HT-29 (cell line): ENCODE measurements around the gene KCNF1. TPM values are rescaled to one million over a fixed set of nuclear protein-coding genes. Genes with fewer than 3 reads are reported as not detected.

Source experiments
- DNase-seq: peaks from one replicate; pipeline ENCODE4 v3.0.0-alpha.2; 2015; ENCODE audit warnings: low spot score
- total RNA-seq: library from RNA; depleted of rRNA; stranded (reverse); fragments of >200 nt; shearing (Covaris generic); gene quantifications from 2 replicates; pipeline ENCODE4 v1.2.3, GENCODE V29; 2014; rRNA removed

Gene KCNF1, protein sequence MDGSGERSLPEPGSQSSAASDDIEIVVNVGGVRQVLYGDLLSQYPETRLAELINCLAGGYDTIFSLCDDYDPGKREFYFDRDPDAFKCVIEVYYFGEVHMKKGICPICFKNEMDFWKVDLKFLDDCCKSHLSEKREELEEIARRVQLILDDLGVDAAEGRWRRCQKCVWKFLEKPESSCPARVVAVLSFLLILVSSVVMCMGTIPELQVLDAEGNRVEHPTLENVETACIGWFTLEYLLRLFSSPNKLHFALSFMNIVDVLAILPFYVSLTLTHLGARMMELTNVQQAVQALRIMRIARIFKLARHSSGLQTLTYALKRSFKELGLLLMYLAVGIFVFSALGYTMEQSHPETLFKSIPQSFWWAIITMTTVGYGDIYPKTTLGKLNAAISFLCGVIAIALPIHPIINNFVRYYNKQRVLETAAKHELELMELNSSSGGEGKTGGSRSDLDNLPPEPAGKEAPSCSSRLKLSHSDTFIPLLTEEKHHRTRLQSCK
- 0.66 and 0.94 TPM in 2 replicates for total RNA-seq

DNA sequence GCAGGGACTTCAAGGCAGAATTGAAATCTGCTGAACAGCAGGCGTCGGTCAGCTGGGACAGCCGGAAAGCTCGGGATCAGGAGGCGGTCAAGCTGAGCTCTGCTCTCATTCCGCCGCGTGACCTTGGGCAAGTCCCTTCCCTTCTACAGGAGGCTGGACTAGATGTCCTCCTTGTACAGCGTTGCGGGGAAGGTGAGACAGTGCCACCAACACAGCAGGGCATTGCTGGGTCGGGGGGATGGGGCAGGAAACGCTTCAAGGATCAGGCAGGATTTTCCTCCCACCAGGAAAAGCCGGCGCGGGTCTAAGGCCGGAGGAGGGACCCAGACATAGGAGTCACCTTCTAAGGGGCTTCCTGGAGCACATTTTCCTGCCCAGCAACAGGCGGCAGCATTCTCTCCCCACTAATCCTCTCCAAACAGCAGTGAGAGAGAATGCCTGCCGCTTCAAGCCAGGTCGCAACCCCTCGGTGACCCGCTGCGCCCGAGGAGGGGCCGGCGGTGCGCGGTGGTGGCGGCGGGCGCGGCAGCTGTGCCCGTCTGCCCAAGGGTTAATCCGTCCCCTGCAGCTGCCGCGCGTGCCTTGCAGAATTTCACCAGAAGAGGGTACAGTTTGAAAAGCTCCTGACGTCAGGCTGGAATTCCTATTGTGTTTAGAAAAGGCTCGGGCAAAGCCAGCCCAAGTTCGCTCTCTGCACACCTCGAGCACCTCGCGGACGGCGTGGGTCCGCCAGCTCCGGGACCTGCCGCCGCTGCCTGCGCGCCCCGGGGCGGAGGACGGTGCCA lies at the start of gene KCNF1:
TSS of gene KCNF1 (plus strand) at position 644 of the 785 bp plus-strand sequence. CDS start 493 bp downstream, outside the sequence.
- peak; percentile 55 for DNase-seq

DNA sequence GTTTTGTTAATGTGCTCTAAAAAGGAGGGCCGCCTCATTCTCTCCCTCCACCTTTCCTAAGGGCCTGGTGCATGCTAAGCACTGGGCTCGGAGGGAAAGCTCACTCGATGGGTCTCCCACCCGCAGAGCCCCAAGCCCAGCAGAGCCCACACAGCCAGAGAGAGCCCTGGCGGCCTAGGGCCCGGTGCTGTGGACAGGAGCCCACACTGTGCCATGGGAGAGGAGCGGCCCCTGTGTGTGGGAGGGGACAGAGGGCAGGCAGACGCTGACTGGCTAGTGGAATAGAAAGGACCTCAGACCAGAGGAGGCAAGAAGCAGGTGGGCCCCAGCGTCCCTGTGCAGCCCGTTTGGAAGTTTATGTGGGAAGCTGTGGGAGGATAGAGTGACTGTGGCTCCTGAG lies 49.4 kb upstream of the KCNF1 start:
- DNase-seq: no peak

DNA sequence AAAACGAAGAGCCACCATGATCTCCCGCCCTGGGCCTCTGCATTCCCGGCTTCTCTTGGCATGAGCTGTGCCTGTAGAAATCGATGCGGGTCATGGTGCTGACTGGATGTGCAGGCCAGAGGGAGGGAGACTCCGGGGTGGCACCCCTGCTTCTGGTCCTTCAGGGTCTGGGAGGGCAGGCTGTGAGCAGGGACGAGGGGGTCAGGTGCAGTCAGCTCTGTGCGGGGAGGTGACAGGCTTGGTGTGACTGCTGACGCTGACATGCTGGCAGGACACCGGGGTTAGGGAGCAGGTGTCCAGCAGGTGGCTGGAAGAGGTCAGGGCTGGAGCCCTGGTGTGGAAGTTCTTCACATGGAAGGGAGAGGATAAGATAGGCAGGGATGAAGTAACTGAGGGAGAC lies 48.7 kb upstream of the KCNF1 start:
- no peak for DNase-seq

DNA sequence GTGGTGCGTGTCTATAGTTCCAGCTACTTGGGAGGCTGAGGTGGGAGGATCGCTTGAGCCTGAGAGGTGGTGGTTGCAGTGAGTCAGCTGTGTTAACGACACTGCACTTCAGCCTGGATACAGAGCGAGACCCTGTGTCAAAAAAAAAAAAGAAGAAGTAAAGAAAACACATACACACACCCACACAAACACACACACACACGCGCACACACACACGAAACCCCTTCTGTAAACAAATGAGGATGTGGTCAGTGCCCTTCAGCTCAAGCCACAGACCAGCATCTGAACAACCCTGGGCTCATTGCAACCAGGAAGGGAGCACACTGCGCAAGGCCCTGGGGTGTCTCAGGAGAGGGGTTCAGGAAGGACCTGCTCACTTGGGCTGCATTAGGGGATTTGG lies 47.9 kb upstream of the KCNF1 start:
- no peak for DNase-seq

DNA sequence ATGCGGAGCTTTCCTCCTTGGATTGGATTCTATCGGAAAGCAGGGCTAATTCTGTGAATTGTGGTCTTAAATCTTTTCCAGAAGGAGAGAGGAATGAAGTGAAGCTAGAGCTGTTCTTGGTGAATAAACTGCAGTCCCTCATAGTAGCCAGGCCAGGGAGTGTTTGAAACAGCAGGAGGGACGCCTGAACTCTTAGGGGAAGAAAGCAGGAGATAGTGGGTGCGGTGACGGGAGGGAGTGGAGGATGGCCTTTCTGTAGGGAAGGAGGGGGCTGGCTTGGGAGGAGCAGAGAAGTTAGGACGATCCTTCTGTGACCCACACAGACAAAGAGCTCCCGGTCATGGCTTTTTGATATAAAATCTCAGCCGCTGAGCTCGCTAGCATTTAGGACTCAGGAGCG lies 47.5 kb upstream of the KCNF1 start:
- no peak for DNase-seq

DNA sequence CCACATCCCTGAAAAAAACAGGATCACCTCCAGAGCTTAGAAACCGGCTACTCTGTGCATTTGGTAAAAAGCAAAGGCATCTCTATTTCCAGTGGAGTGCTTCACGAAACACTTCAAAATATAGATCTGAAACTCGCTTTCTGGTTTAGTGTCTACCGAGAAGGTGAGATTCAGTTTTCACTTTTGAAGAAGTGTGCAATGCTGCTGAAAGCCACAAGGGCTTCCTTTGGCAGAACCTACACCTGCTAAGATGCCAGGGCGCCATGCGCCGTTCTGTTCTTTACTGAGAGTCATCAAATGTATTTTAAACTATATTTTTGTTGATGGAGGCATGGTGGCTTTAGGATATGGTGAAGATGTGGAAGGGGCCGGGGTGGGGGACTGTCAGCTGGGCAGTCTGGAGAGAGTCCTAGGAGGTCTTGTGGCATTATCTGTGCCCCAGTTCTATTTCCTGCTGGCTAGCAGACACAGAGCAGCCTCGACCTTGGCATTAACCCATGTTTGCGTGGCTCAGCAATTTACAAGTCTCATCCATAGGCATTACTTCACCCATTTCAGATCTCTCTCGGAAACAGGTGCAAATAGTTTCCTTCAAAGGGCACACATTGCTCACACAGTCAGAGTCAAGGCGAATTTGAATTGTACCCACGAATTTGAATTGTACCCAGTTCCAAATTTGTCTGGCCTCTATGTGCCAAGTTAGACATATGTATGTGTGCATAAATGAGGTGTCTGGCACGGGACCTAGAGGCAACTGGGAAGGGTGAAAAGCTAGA lies 46.7 kb upstream of the KCNF1 start:
- no peak for DNase-seq

DNA sequence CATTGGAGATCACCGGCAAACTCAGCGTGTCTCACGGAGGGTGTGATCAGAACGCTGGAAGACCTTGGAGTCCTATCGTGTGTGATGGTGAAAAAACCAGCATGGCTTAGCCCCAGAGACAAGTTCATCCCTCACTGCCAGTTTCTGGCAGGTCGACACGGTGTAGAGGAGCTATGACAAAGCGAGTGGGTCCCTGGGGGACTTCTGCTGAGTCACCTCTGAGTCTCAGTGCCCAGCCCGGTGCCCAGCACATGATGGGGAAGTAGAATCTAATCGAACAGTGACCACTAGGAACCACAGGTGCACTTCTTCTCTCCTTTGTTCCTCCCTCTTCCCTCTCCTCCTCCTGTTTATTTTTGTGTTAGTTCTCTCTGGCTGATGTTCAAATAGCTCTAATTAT lies 45.9 kb upstream of the KCNF1 start:
- no peak for DNase-seq

DNA sequence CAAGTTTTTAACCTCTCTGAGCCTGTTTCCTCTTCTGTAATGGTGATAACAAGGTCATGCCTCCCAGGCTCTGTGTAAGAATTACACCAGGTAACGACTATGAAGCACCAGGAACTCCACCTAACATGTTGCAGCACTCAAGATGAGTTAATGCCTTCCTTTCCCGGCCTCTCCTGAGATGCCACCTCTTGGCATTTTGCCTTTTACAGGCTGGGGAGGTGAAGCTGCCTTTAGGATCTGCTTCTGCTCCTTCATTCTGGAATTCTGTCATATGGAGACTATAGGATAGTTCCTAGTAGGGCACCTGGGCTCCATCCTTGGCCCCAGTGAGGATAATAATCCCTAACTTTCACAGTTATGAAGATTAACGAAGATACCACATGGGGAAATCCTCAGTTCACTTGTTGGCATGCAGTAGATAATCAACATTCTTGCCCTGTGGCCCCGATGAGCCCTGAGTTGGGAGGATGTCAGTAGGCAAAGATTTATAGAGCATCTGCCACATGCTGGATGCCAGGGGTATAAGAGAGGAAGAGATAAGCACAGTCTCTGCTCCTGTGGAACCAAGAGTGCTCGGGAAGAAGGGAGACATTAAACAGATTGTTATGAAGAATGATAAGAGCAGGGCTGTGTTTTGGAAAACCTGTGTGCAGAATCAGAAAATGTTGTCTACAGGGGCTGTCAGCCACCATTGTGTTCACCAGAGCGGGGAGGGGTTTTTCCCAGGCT lies 43.9 kb upstream of the KCNF1 start:
- DNase-seq: no peak

DNA sequence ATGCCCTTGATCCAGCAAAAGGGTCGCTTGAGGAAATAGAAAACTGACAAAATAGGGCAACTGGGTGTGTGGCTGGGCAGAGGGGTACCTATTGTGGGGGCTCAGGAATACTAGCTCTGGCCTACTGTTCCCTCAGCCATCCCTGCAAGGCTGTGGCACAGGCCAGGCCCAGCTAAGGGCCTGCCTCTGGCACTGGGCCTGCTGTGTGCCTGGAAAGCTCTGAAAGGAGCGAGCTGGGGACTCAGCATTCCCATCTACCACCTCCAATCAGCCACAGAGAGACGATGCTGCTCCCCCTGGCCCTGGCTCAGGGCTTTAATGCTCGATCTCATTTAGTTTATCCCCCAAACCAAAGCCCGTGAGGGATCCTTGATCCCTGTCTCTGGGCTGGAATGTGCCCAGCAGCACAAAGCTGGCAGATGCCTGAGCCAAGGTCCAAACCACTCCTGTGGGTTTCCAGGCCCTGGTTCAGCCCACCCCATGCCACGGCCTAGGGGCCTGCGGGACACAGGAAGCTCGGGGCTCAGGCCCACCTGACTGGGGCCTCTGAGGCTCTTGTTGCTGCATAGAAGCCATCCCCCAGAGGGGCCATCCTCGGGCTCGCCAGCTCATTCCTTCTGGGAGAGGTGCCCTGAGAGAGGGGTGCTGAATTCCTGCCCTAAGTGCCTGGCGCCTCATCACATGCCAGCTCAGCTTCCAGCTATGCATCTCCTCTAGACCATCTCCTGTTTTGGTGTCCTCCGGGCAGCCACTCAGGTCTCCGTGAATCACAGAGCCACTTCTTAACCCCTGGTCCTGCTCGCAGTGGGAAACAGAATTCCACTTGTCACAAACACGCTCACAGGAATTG lies 43.0 kb upstream of the KCNF1 start:
- no peak for DNase-seq

DNA sequence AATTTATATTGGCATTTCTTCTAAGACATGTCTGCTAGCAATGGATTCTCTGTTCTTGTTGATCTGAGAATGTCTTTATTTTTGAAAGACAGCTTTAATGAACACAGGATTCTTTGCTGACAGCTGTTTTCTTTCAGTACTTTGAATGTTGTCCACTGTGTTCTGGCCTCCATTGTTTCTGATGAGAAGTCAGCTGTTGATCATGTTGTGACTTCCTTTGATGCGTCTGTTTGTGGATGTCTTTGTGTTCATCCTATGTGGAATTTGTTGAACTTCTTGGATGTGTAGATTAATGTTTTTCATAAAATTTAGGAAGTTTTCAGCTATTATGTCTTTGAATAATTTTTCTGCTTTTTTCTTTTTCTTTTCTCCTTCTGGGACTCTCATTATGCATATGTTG lies 39.8 kb upstream of the KCNF1 start:
- DNase-seq: no peak

DNA sequence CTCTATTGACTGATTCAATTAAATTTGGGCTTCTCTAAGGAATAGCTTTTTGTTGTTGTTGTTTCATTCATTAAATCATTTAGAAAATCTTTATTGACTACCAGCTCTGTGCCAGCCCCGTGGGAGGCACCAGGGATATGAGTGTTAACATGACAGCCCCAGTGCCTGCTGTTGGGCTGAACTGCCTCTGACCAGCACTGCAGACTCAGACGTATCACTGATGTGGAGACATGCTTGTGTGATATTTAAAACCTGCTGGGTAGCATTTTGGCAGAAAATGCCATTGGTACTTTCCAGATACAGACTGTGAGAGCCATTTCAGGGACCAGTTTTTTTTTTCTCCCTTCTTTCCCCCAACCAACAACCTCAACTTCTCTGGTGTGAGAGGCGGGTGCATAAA lies 38.6 kb upstream of the KCNF1 start:
- no peak for DNase-seq

DNA sequence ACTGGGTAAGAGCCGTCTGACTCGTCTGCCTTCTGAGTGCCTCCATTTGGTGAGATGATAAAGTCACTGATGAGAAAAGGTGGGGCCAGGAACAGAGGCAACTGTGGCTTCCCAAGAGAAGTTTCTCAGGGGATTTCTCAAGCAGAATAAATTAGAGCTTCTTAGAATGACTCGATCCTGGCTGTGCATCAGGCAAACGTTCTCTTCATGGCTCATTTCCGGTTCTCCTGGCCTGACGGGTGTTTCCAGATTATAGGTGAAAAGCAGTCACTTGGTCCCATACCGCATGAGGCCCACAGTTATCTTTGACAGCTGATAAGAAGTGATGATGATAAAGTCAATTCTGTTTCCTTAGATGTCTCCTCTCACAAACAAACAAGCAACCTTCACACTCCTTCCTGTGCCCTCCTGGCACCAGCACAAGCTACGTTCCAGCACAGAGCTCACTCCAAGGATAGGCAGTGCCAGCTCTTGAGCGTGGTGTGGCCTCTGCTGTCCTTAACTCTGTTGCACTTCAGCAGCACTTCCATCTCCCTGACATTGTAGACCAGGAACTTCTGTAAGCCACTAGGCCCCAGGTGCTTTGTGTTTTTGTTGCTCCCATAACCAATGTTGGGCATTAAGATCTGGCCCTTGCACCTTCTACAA lies 37.8 kb upstream of the KCNF1 start:
- peak; percentile 31 for DNase-seq

DNA sequence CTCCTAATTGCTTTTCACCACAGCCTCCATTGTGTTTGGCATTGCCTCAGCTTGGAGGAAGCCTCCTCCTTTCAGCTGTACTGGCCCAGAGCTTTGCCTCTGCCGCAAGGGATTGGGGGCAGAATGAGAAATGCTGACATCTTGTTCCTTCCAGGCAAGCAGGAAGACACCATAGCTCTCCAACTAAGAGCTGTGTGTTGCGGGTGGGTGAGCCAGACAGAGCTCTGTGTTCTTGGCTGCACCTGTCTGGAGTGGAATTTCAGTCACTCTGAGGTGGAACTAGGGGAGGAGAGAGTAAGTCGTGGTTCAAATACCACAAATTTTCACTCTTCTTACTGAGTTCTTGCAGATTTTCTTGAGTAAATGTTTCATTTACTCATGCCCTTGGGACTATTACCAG lies 36.6 kb upstream of the KCNF1 start:
- DNase-seq: no peak

DNA sequence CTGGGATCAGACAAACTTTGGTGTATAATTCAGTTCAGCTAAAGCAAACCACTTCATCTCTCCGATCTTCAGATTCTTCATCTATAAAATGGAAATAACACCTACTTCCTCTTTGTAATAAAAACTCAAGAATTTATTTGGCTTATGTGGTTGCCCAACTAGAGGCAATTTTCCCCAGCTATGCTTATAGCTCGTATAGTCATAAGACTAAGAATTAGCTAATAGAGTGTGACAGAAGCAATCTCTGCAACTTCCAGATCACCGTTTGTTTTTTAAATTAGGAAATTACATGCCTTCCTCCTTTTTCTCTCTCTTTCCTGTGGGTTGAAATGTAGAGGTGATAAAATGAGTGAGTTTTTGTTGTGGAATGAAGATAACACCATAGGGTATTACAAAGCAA lies 35.3 kb upstream of the KCNF1 start:
- DNase-seq: peak; percentile 67

DNA sequence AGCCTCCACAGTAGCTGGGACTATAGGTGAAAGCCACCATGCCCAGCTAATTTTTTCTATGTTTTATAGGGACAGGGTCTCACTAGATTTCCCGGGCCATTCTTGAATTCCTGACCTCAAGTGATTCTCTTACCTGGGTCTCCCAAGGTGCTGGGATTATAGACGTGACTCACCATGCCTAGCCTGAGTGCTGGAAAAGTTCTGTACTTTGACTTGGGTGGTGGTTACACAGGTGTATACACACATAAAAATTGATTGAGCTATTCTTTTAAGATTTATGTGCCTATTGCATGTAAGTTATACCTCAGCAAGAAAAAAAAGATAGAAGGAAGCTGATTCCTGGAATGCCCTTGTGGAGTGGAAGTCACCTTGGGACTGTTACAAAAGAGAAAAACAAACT lies 34.8 kb upstream of the KCNF1 start:
- peak; percentile 88 for DNase-seq

DNA sequence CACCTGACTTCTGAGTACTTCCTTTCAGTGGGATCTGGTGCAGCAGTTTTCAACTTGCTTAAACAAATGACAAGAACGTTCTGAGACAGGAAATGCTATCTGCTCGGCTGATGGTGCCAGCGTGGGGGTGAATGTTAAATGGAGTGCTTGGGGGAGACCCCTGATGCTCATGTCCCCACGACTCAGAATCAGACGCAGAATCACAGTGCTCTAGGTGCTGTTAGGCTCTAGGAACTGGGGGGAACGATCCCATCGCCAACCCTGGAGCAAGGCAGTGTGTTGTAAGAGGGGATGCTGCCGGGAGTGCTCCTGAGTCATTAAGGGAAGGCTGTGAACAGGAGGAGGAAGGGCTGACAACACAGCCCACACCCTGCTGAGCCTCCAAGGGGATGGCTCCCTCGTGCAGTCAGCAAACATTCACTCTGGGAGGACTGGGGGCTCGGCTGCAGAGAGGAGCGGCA lies 34.1 kb upstream of the KCNF1 start:
- DNase-seq: no peak

DNA sequence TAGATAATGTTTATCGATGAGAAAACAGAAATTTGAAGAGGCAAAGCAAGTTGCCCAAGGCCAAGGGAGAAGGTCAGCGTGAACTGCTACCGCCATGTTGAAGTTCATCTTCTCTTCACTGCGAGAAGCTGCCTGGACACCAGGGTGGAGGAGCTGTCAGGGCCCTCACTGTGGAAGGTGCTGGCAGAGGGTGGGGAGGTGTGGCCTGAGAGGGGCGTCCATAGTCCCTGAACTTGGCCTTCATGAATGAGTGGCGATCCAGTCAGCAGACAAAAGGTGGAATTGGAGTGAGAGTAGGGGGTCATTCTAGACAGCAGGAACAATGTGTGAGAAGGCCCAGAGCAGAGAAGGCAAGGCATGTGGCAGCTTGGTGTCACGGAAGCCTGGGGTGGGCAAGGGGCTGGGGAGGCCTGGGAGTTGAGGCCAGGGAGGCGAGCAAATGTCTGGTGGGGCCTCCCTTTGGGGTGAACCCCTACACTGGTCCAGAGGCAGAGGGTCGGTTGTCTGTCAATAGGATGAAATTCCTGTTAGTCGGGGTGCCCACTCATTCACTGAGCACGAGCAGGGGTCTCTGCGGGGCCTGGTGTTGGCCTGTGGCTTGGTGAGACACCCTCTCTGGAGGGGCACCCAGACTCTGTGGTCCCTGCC lies 33.3 kb upstream of the KCNF1 start:
- no peak for DNase-seq

DNA sequence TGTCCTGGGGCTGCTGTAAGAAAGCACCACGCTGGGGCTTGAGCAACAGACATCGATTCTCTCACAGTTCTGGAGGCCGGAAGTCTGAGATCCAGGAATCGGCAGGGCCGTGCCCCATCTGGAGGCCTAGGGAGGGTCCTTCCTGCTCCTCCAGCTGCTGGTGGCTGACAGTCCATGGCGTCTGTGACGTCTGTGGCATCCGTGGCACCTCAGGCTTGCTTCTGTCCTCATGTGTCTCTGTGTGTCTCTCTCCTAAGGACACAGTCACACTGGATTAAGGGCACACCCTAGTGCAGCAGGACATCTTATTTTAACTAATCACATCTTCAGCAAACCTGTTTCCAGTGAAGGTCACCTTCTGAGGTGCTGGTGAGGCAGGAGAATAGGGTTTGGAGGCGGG lies 32.6 kb upstream of the KCNF1 start:
- no peak for DNase-seq
